Endometrial microvascular endothelial cells (primary cell): ENCODE measurements around the gene ENDOV. TPM values are rescaled to one million over a fixed set of nuclear protein-coding genes. Genes with fewer than 3 reads are reported as not detected.

Source experiments
- in situ Hi-C: cut with HindIII; loops from 2 replicates; pipeline ENCODE4 v1.10.0; 2017; ENCODE audit warnings: low sequenced_read_pairs, low pct_unique_long_range_greater_than_20kb; ENCODE audit errors: inconsistent ontology term
- total RNA-seq: library from RNA; depleted of rRNA; stranded (reverse); fragments of >200 nt; gene quantifications from one replicate; pipeline ENCODE4 v1.2.3, GENCODE V29; 2015; ENCODE audit errors: inconsistent ontology term

ENDOV gene
- total RNA-seq, 1 donor from 2014 or later = 7.1 TPM

- in situ Hi-C loops = no loop called here
These were observed 12.7 kb downstream of the ENDOV start for GRCh38 chr17:80427366-80428282.

- in situ Hi-C loops = no loop called here
These were observed 13.4 kb downstream of the ENDOV start for GRCh38 chr17:80428363-80428762.

DNA sequence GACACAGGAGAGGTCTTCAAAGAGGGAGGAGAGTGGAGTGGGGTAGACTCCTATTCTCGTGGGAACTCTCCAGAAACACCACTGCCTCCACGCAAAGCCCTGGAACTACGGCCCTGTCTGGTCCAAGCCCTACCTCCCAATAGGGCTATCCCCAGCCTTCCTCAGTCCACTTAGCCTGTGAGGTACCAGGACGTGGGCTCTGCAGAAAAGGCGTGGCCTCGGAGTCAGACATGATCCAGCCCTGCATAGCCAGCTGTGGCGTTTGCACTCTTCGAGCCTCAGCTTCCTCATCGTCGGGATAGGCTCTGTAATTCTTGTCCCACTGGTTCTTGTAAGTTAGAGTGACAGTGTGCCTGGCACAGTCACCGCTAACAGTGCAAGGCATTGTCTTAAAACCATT lies 13.8 kb downstream of the ENDOV start:
- in situ Hi-C loops = no loop called here

DNA sequence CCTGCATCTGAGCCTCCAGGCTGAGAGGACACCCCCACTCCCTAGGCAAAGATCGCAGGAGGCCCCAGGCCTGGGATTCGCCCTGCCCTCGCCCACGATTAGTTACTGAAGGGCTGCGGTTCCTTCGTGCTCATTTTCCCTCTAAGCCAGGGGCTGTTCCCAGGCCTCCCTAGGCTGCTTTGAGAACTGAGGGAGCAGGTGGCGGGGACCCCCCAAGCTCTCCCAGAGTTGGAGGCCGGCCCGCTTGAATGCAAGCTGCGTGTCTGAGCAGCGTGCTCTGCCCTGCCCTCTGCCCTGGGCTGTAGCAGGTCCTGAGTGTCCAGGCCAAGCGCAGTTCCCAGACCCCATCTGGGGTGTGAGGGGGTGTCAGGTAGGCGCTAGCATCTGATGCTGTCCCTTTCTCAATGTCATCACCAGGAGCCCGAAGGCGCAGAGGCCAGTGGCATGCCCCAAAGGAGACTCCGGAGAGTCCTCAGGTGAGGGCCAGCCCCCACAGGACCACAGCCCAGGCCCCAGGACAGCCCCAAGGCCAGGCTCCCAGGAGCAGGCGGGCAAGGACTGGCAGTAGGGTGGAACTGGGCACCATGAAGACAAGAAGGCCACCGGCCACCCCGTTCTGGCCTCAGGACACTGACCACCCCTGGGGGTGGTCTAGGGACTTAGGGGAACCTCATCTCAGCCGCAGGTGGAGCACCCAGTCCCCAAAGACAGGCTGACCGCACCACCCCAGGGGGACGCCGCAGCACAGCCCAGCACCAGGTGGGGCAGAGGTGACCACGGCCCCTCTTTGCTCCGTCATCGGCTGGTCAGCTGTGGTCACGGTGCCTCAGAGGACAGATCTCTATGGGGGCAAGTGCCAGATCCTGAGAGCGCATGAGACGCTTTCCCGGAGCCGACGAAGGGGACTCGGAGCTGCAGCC lies 14.6 kb downstream of the ENDOV start:
- in situ Hi-C loops = no loop called here

- in situ Hi-C loops = no loop called here
These were observed 15.7 kb downstream of the ENDOV start for GRCh38 chr17:80430446-80431245.

DNA sequence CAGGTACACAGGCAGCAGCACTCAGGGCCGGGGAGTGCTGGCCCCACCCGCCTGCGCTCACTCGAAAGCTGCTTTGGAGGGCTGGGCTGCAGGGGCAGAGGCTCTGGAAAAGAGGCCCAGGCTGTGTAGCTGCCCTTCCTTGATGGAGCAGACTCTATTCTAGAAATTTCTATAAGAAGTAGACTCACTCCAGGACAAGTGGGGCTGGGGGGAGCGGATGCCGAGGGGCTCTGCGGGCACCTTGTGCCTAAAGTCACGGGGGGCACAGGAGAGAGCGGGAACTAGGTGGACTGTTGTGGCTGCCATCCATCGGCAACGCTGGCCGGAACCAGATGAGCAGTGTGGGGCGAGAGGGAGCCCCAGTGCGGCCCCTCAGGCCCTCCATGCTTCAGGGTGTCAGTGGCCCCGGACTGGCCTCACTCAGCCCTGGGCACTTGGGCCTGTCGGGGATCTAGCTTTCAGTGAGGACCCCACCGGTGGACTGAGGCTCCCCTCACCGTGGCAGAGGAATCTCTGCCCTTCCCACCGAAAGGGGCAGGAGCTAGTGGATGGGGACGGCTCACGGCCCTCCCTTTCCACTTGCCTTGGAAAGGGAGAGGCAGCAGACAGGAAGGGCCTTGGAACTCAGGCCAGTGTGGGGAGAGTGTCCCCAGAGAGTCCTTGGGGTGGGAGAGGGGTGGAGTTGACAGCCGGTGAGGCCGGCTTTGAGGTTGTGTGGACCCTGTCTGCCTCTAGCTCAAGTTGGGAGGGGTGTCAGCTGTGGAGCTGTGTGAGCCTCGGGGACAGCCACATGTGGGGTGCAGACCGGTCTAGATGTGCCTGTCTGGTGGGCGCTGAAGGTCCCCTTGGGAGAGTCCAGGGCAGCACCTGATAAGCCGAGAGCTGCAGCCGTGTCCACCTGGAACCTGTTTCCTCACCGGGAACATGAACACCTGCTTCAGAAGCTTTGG lies 16.6 kb downstream of the ENDOV start:
- in situ Hi-C loops = no loop called here

DNA sequence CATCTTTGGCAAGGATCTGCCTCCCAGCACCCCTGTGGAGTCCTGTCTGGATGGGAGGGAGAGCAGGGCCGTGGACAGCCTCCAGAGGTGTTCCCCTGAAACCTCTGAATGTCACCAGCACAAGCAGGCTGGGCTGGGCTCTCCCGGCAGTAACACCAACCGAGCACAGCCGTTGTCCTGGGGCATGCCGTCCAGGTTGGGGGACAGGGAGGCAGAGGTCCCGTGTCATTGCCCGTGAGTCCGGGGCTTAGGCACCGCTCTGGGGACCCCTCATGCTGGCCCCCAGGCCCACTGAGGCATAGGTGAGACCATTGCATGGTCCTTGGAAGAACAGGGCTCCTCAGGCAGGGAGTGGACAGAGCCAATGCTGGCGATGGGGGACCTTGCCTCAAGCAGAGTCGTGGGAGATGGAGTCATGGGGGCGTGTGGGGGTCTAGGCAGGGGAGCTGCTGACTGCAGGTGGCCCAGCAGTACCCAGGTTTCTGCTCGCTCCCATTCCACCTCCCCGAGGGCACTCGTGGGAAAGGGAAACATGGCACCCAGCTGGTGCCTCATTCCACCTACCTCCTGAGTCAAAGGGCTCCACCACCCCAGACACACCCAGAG lies 17.5 kb downstream of the ENDOV start:
- in situ Hi-C loops = no loop called here

- in situ Hi-C loops = no loop called here
These were observed 18.1 kb downstream of the ENDOV start for GRCh38 chr17:80432961-80433550.

DNA sequence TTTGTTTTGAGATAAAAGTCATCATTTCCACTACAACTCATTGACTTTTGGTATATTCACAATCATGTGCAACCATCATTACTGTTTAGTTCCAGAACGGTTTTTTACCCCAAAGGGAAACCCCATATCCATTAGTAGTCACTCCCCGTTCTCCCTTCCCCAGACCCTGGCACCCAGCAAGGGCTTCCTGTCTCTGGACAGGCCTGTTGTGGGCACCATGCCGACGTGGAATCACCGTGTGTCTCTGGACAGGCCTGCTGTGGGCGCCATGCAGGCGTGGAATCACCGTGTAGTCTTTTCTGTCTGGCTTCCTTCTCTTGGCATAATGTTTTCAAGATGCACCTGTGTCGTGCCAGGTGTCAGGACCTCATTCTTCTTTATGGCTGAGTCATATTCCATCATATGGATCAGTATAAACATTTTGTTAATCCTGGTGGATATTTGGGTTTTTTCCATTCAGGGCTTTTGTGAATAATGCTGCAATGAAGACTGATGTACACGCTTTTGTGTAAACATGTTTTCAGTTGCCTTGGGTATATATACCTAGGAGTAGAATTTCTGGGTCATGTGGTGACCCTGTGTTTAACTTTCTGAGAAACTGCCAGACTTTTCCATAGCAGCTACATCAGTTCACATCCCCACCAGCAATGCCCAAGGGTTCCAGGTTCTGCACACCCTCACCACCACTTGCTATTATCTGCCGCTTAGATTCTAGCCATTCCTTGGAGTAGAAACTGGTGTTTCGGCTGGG lies 19.1 kb downstream of the ENDOV start:
- in situ Hi-C loops = no loop called here

DNA sequence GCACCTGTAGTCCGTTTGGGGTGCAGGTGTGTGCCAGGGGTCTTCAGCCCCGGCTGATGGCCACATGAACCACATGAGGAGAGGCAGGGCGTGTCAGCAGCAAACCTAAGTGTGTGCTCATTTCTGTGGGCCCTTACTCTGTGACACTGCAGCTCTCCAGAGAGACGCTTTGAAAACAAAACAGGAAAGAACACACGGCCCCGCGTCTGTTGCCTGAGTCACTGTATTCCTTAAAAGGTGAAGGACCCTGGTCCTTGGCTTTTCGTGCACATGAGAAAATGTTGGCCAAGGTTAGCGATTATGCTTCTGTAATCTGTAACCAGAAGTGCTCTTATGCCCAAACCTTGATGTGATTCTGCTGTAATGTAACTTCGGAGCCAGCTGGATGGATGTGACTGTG lies 22.6 kb downstream of the ENDOV start:
- in situ Hi-C loops = no loop called here

- in situ Hi-C loops = no loop called here
These were observed 23.8 kb downstream of the ENDOV start for GRCh38 chr17:80438806-80439205.

- in situ Hi-C loops = no loop called here
These were observed 24.5 kb downstream of the ENDOV start for GRCh38 chr17:80439499-80439898.

GRCh38 chr17:80441133-80441578 lies 26.2 kb downstream of the ENDOV start:
- in situ Hi-C loops = no loop called here

DNA sequence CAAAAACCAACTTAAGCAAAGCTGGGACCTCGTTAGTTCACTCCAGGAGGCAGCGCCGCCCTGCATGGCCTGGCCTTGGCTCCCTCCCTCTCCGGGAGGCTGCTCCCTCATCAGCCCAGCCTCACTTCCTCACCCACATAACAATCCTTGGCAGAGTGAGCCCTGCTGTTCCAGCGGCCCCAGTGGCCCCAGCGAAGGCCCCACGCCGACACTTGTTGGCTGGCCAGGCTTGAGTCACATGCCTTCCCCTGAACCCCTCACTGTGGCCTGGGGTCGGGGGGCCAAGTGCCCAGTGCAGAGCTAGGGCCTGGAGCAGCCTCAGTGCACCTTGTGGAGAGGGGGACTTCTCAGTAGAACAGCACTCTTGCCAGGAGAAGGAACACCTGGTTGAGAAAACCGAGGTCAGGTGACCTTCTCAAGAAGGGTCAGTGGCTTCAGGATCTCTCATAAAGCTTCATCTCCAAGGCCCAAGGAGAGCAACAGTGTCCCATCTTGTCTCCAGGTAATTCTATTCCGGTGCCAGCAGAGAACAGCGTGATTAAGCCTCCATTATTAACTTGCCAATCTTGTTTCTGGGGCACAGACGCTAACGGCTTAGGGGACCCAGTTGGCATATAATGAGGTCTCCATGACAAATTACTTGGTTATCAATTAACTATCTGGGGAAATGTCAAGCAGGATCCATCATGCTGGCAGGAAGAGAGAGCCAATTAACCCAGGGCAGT lies 26.8 kb downstream of the ENDOV start:
- in situ Hi-C loops = no loop called here

DNA sequence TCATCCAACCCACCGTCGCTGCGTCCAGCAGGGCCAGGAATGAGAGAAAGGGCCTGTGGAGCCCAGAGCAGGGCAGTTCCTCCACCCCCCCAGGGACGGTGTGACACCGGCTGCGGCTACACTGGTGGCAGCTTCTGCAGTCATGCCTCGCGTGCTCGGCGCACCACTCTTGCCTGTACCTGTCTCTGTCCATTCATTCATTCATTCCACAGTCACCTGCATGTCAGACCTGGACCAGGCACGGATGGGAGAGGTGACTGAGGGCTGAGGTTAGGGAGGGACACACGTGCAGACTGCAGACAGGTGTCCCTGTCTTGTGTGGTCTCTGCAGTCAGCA lies 27.3 kb downstream of the ENDOV start:
- in situ Hi-C loops = no loop called here

DNA sequence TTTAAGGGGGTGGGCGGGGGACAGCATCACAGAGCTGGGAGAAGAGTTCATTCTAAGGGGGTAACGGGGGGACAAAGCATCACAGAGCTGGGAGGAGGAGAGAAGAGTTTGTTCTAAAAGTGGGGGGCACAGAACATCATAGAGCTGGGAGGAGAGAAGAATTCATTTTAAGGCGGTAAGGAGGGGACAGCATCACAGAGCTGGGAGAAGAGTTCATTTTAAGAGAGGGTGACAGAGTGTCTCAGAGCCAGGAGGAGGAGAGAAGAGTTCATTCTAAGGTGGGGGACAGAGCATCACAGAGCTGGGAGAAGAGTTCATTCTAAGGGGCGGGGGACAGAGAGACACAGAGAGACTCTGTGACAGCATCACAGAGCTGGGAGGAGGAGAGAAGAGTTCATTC lies 27.8 kb downstream of the ENDOV start:
- in situ Hi-C loops = no loop called here
